HEK293T (cell line): ENCODE results near the gene STH.

Experiments used
- CTCF ChIA-PET: fragments of 350-600 bp; formaldehyde crosslinking; extraction: SDS; loops from one replicate; lab custom pipeline; 2021; ENCODE audit warnings: antibody characterized with exemption, inconsistent platforms; lab: Yijun Ruan, JAX
- POLR2A ChIA-PET: fragments of 350-600 bp; formaldehyde crosslinking; extraction: SDS; loops from one replicate; lab custom pipeline; 2020; ENCODE audit warnings: antibody characterized with exemption, inconsistent platforms; lab: Yijun Ruan, JAX
- DNase-seq: peaks from one replicate; pipeline ENCODE4 v3.0.0; 2012; ENCODE audit warnings: mixed read lengths; ENCODE audit errors: extremely low spot score
- ARNT ChIP-seq: fragments of 450-650 bp; IDR thresholded peaks from 2 replicates; pipeline ENCODE4 v1.6.1; 2017; ENCODE audit warnings: mild to moderate bottlenecking
- BHLHE40 ChIP-seq: fragments of 450-650 bp; IDR thresholded peaks from 2 replicates; pipeline ENCODE4 v1.6.1; 2016; ENCODE audit warnings: mild to moderate bottlenecking, moderate library complexity, borderline replicate concordance
- CTBP1 ChIP-seq: fragments of 450-650 bp; IDR thresholded peaks from 2 replicates; pipeline ENCODE4 v1.6.1; 2016; ENCODE audit warnings: borderline replicate concordance
- ELF4 ChIP-seq: fragments of 450-650 bp; IDR thresholded peaks from 2 replicates; pipeline ENCODE4 v1.6.1; 2017; ENCODE audit warnings: antibody characterized with exemption
- FOXA1 ChIP-seq: fragments of 450-650 bp; IDR thresholded peaks from 2 replicates; pipeline ENCODE4 v1.6.1; 2016; ENCODE audit warnings: mild to moderate bottlenecking
- FOXK2 ChIP-seq: fragments of 450-650 bp; IDR thresholded peaks from 2 replicates; pipeline ENCODE4 v1.6.1; 2016; ENCODE audit warnings: mild to moderate bottlenecking
- FOXM1 ChIP-seq: fragments of 450-650 bp; IDR thresholded peaks from 2 replicates; pipeline ENCODE4 v1.6.1; 2017; ENCODE audit warnings: mild to moderate bottlenecking, borderline replicate concordance
- HDGF ChIP-seq: fragments of 450-650 bp; IDR thresholded peaks from 2 replicates; pipeline ENCODE4 v1.6.1; 2017; ENCODE audit warnings: antibody characterized with exemption, borderline replicate concordance
- L3MBTL2 ChIP-seq: fragments of 450-650 bp; conservative IDR thresholded peaks from 2 replicates; pipeline ENCODE4 v1.6.1; 2016; ENCODE audit warnings: mild to moderate bottlenecking
- LEF1 ChIP-seq: fragments of 450-650 bp; IDR thresholded peaks from 2 replicates; pipeline ENCODE4 v1.6.1; 2017; ENCODE audit warnings: mild to moderate bottlenecking, borderline replicate concordance
- NFRKB ChIP-seq: fragments of 450-650 bp; IDR thresholded peaks from 2 replicates; pipeline ENCODE4 v1.6.1; 2016; ENCODE audit warnings: mild to moderate bottlenecking, moderate library complexity
- SP1 ChIP-seq: fragments of 450-650 bp; IDR thresholded peaks from 2 replicates; pipeline ENCODE4 v1.6.1; 2017
- SUZ12 ChIP-seq: fragments of 450-650 bp; IDR thresholded peaks from 2 replicates; pipeline ENCODE4 v1.6.1; 2016; ENCODE audit warnings: mild to moderate bottlenecking
- TARDBP ChIP-seq: fragments of 450-650 bp; IDR thresholded peaks from 2 replicates; pipeline ENCODE4 v1.6.1; 2016
- ZNF384 ChIP-seq: fragments of 450-650 bp; IDR thresholded peaks from 2 replicates; pipeline ENCODE4 v1.6.1; 2016
- TF ChIP-seq, protein P1 (sequence below): fragments of 450-650 bp; IDR thresholded peaks from 2 replicates; pipeline ENCODE4 v1.6.1; 2016

The STH gene, protein sequence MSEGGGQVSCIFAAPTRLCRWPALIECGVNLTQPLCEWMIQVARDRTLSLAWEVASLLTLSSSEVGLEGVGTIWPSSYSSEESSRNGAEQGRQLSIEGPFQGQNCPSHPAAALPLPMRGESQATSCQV

DNA sequence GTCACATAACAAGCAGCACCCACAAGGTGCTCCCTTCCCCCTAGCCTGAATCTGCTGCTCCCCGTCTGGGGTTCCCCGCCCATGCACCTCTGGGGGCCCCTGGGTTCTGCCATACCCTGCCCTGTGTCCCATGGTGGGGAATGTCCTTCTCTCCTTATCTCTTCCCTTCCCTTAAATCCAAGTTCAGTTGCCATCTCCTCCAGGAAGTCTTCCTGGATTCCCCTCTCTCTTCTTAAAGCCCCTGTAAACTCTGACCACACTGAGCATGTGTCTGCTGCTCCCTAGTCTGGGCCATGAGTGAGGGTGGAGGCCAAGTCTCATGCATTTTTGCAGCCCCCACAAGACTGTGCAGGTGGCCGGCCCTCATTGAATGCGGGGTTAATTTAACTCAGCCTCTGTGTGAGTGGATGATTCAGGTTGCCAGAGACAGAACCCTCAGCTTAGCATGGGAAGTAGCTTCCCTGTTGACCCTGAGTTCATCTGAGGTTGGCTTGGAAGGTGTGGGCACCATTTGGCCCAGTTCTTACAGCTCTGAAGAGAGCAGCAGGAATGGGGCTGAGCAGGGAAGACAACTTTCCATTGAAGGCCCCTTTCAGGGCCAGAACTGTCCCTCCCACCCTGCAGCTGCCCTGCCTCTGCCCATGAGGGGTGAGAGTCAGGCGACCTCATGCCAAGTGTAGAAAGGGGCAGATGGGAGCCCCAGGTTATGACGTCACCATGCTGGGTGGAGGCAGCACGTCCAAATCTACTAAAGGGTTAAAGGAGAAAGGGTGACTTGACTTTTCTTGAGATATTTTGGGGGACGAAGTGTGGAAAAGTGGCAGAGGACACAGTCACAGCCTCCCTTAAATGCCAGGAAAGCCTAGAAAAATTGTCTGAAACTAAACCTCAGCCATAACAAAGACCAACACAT, at the start of gene STH:
STH (plus strand) TSS at position 264 of the 913 bp plus-strand sequence; CDS start at position 294, 30 bp downstream.
- ChIA-PET CTCF (interaction anchor here (1.5 kb wide), 1 partner anchor 8 kb away, joined by 4 read pairs; no protein-coding TSS in a partner anchor), POLR2A (no interaction called here)
- TF ChIP-seq, protein P1, sequence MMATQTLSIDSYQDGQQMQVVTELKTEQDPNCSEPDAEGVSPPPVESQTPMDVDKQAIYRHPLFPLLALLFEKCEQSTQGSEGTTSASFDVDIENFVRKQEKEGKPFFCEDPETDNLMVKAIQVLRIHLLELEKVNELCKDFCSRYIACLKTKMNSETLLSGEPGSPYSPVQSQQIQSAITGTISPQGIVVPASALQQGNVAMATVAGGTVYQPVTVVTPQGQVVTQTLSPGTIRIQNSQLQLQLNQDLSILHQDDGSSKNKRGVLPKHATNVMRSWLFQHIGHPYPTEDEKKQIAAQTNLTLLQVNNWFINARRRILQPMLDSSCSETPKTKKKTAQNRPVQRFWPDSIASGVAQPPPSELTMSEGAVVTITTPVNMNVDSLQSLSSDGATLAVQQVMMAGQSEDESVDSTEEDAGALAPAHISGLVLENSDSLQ: no peak
- TF ChIP-seq HDGF (no peak), LEF1 (no peak), SUZ12 (no peak), FOXA1 (no peak), FOXK2 (no peak), ARNT (no peak), NFRKB (no peak)

DNA sequence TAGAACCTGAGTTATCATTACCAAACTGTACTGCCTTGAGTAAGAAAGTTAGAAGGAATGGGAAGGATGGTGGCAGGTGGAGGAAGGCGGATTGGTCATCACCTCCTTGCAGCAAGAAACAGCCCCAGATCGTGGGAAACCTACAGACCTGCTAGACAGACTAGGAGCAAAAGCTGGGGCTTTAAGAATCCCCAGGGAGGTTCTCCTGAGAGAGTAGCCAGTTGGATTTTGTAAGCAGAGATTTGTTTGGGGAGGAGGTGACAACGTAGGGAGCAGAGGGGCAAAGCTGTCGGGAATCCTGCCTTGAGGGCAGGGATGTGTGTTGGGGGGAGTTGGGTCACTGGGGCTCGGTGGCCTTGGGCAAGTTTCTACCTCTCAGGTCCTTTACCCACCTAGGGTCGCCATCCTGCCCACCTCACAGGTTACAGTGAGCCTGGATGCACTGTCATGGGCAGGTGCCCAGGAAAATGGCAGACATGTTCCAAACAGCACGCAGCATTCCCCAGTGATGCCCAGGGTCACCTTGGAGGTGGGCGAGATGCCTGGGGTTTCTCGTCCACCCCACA, 49.2 kb upstream of the STH start:
- ChIA-PET POLR2A (no interaction called here), CTCF (interaction anchor here (0.6 to 1.5 kb wide), 10 partner anchors 10 to 205 kb away, joined by 3 to 8 read pairs (median 3); no protein-coding TSS in a partner anchor)
- DNase-seq: no peak
- TF ChIP-seq LEF1: no peak
- TF ChIP-seq CTBP1: no peak
- no peak for TF ChIP-seq FOXM1
- no peak for TF ChIP-seq ELF4
- no peak for TF ChIP-seq NFRKB
- no peak for TF ChIP-seq ARNT
- TF ChIP-seq, protein P1: no peak
- no peak for TF ChIP-seq TARDBP
- no peak for TF ChIP-seq L3MBTL2
- TF ChIP-seq ZNF384: no peak
- TF ChIP-seq FOXA1: no peak
- no peak for TF ChIP-seq FOXK2
- no peak for TF ChIP-seq SP1
- no peak for TF ChIP-seq BHLHE40
- no peak for TF ChIP-seq HDGF
- no peak for TF ChIP-seq SUZ12

More for the DNA sequence above, at the start of gene STH:
- DNase-seq: no peak

DNA sequence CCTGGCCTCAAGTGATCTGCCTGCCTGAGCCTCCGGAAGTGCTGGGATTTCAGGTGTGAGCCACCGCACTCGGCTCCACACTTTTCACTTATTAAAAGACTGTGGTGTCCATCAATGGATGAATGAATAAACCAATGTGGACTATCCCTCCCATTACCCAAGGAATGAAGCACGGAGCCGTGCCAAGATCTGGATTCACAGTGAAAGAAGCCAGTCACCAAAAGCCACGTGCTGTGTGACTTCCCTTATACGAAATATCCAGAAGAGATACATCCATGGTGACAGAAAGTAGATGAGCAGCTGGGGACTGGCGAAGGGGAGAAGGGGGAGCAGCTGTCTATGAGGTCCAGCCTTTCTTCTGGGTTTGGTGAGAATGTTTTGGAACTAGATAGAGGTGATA, 48.2 kb upstream of the STH start:
- TF ChIP-seq TARDBP (no peak), FOXM1 (no peak), BHLHE40 (no peak), NFRKB (no peak), SP1 (no peak), FOXK2 (no peak), ELF4 (no peak), SUZ12 (no peak), FOXA1 (no peak), ZNF384 (no peak), LEF1 (no peak), HDGF (no peak), ARNT (no peak), L3MBTL2 (no peak), CTBP1 (no peak)
- TF ChIP-seq, protein P1: no peak
- DNase-seq: no peak
- CTCF ChIA-PET: no interaction called here
- POLR2A ChIA-PET: no interaction called here

DNA sequence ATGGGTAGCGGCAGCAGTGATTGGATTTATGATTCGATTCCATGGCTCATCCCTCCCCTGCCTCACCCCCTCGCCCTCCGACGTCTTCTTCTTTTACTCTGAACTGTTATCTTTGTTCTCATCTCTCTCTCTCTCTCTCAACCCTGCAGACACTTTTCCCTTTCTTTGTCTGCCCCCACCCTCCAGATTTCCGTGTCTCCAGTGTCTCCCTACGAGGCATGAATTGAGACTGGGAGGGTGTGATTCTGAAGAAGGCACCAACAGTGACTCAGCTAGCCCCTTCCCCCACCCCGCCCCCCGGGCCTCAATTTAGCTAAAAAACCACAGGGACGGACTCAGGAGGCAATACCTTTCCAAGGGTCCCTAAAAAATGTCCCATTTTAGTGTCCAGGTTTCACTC, 47.6 kb upstream of the STH start:
- DNase-seq: no peak
- ChIA-PET POLR2A (no interaction called here), CTCF (no interaction called here)
- TF ChIP-seq FOXA1 (no peak), FOXM1 (no peak)

DNA sequence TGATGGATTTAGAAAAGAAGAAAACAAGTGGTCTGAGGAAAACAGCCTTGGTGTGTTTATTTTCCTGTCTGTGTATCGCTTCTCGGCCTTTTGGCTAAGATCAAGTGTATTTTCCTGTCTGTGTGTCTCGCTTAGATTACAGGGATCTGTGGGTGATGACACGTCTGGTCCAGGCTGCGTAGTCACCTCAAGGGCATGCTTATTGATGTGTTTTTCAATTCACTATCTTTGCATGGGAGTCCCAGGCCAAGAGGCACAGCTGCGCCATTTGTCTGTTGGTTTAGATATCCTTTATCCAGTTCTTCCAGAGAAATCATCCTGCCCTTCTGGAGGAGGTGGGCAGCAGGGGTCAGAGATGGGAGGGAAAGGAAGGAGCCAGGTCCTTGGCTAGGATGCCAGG, 47.1 kb upstream of the STH start:
- CTCF ChIA-PET: no interaction called here
- no peak for TF ChIP-seq ELF4
- no peak for TF ChIP-seq ZNF384
- TF ChIP-seq FOXA1: no peak
- TF ChIP-seq NFRKB: no peak
- no peak for TF ChIP-seq HDGF
- TF ChIP-seq, protein P1: no peak
- TF ChIP-seq ARNT: no peak
- no peak for TF ChIP-seq FOXM1
- no peak for TF ChIP-seq BHLHE40
- TF ChIP-seq FOXK2: no peak
- no peak for TF ChIP-seq TARDBP
- no peak for TF ChIP-seq CTBP1
- TF ChIP-seq SP1: no peak
- no peak for TF ChIP-seq LEF1
- TF ChIP-seq L3MBTL2: no peak
- no peak for TF ChIP-seq SUZ12
- POLR2A ChIA-PET: no interaction called here
- no peak for DNase-seq
